NCI-H2029 (cell line): ENCODE data around the gene NR3C1.
A peak's percentile ranks its signal among the peaks of the same experiment; 100 is the strongest.

Experiments
- DNase-seq: peaks from one replicate; lab custom pipeline; 2025; lab: John Stamatoyannopoulos, UW

The NR3C1 gene

DNA sequence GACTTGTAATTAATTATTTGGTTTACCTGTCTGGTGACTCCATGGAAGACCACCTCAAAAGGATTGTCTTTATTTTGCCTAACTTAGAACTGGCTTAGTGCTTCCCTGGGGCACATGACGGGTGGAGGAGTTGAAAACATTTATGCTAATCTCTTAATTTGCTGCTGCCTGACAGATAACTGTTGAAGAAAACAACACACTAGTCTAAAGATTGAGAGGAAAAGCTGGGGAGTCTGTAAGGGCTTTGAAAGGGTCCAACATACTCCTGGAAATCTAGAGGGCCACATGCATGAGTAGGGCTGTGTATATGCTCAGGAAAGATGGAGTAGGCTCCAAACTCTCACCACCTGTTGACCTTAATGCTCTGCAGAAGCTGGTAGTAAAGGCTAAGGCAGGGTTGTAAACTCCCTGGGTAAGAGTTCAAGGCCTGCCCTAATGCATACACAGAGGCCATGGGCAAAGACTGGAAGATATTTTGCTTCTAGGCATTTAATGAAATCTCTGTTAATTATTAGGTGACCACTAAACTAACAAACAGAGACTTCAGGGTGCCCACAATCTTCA, 40.7 kb downstream of the NR3C1 start:
- no peak for DNase-seq

DNA sequence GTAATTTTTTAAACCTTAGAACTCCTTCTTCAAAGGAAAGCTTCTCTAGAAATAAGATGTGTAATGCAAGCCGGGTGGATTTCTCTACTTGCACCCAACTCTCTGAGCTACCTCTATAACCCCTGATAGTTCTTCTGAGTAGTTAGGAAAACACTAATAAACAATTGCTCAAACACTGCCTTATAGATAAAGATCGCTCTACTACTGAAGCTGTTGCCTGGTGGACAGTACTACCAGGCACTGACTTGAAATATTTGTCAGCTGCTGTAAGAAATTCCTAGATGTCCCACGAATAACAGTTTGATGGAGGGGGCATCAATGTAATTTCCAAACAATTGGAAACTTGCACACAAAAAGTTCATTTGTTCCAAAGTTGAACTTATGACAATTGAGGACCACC, 42.0 kb downstream of the NR3C1 start:
- DNase-seq: no peak

DNA sequence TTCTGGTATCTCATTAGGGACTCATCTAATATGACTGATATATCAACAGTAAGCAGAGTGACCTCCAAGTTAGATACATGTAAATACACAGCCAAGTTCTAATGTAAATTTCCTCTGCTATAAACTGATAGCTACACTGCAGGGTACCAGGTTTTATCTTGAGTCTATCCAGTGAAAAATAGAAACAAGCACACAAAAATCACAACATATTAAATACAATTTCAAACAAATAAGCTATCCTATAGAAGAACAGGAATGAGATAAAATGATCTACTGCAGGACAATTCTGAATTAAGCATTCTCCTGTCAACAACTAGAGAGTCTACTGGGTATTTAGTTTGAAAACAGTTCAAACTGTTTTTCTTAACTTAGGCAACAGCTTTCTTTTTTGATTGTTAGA, 42.7 kb downstream of the NR3C1 start:
- no peak for DNase-seq

DNA sequence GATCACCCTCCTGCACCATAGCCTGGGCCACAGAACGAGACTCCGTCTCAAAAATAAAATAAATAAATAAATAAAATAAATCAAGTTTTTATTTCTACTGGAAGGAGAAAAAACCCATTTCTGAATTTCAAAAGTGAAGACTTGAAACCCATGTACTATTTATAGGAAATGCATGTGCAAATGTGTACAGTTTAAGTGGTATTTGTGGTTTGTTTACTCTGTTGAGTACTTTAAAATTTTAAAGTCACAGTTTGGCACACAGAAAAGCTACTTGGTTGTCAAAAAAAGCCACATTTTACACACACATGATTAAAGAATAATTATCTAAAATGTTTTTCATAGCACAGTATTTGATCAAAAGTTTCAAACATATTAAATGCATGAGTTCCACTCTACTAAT, 43.6 kb downstream of the NR3C1 start:
- no peak for DNase-seq

DNA sequence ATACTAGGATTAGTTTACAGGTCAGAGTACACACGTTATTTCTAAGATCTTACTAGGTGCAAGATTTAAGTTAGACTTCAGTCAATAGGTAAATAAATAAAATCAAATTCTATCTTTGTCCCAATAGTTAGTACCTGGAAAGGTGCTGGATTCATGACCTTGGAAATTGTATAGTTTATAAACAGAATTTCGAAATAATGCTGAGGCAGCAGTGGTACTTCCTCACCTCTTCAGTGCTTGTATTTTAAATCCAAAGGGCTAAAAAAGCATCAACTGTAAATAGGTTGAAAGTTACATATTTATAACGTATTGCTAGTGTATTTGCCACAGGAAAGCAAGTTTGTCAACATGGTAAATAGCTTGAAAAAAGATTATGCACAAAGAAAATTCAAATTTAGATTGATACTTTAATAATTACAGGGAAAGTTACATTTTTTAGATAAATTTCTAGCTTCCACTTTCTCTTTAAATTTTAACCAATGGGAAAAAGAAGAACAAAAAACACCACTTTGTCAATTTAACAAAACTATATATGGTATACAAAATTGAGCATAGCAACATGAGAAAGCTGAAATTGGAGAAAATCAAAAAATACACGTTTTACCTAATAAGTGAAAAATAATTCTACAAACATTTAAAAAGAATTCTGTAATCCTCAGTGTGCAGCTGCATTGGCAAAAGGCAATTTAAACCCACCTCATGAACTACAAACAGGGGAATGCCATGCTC, 46.5 kb downstream of the NR3C1 start:
- DNase-seq: no peak

DNA sequence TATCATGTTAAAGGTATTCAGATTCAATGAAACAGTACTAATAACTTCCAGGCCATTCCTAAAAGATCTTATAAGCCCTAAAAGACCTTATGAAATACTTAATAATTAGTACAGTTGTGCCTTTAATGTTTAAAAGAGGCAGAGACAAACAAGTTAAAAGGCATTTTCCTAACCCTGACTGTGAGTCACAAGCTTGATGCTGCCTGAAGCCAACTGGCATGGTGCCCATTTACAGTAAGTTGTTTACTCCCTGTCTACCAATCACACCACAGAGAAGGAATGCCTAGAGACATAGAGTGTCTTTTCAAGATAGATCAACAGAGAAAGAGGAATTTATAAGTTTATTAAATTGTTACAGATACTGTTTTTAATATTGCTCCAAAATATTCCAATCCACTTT, 47.8 kb downstream of the NR3C1 start:
- peak; percentile 72 for DNase-seq

DNA sequence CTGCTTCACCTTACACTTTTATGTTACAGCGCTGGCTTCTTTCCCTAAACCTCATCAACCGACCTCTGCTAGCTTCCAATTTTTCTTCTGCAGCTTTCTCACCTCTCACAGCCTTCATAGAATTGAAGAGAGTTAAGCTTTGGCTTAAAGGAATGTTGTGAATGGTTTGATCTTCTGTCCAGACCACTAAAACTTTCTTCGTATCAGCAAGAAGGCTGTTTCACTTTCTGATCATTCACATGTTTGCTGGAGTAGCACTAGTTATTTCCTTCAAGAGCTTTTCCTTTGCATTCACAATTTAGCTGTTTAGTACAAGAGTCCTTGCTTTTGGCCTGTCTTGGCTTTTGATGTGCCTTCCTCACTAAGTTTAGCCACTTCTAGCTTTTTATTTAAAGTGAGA, 49.5 kb downstream of the NR3C1 start:
- no peak for DNase-seq

DNA sequence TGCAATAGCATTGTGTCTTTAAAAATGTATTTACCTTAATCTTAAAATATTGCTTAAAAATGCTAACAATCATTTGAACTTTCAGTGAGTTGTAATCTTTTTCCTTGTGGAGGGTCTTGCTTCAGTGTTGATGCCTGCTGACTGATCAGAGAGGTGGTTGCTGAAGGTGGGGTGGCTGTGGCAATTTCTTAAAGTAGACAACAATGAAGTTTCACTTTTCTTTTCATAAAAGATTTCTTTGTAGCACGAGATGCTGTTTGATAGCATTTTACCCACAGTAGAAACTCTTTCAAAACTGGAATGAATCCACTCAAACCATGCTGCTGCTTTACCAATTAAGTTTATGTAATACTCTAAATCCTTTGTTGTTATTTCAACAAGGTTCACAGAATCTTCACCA, 50.8 kb downstream of the NR3C1 start:
- no peak for DNase-seq

DNA sequence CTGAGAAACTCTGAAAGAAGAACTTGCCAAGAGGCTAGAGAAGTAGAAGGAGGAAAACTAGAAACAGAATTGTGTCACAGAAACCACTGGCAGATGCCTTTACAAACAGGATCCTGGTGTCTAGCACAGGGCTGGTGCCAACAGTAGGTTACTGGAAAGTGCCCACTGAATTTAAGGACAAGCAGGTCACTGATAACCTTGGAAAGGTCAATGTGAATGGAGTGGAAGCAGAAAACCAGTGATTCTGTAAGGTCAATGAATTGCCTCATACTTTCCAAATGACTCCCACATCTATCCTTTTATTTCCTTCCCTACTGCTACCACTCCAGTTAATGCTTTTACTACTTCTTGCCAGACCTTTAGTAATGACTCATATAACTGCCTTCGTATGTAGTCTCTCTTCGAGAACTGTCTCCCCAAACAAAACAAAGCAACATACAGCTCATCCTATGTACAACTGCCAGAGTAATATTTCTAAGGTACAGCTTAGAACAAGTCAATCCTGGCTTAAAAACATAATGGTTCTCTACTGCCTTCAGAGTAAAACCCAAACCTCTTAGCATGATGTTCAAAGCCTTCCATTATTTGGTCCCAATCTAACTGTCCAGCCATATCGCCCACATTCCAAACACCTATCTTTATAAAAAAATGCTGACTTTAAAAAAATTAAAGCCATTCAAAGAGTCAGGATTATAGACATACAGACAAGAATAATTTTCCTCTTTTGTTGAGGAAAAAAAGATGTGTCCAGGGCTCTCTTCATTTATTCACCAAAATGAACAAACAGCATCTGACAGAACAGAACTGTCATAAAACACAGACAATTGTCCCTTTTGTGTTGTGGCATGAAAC, 52.5 kb downstream of the NR3C1 start:
- DNase-seq: no peak

DNA sequence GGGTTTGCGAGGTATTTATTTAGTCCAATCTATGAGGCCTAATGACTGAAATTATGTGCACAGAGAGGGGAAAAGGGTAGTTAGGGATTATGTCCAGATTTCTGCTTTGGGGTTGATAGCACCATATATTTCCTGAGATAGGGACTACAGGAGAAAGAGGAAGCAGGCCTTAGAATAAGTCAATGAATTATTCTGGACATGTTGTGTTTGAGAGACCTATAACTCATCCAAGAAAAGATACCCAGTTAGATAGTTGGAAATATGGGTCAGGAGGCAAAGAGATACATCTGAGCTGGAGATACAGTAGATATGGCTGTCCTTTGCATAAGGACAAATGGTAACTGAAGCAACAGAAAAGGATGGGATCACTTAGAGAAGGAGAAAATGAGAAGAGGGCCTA, 53.1 kb downstream of the NR3C1 start:
- DNase-seq: no peak

DNA sequence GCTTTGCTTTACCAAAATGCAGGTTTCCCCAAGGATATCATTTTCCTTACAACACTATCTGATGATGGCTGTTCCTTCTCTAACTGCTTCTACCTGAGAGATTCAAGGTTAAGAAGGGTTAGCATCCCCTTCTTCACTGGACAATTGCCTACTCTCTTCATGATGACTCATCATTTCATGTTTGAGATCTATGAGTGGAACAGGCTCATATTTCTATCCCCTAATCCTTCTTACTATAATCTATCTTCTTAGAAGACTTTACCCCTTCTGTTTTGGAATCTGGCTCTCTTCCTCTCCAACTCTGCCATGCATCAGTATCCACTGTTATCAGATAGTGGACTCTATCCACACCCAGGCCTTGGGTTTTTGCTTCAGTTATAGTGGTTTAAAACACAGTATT, 54.3 kb downstream of the NR3C1 start:
- no peak for DNase-seq

DNA sequence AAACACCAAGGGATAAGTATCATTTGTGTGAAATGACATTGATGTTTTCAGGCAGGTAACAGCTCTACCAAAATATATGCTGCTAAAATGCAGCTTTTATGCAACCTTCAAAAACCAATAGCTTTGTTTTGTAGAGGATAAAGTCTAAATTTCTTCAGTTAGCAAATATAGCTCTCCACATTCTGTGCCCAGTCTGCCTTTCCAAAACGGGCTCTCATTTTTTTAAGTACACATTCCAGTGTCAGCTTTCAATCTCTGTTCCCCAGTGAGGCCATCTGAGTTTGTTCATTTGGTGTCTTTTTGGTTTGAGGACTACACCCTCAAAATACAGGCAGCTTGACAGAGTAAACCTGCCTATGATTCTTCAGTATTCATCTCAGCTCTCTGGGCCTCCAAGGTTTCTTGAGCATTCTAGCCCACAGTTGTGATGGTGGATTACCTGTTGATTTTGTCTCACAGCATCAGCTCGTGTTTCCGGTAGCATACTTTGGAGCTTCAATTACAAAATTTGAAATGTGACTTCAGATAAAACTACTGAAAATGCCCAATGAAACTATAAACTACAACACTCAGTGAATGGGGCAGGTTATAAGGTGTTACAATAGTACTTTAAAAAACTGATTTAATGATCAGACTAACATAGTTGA, 55.7 kb downstream of the NR3C1 start:
- DNase-seq: no peak

DNA sequence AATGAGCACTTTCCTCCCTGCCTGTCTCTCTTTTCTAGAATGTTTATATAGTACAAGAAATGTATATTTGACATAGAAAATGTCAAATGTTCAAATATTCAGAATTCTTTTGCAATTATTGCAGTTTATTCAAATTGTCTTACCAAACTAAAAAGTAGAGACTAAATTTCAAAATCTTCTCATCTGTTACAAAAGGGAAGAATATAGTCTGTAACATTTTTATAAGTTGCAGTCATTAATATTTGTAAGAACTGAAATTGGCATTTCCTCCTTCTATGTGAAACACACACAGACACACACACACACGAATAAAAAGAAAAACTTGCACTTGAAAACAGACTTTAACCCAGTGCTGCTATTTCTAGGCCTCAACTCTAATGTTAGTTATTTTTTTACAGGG, 56.4 kb downstream of the NR3C1 start:
- DNase-seq: no peak

DNA sequence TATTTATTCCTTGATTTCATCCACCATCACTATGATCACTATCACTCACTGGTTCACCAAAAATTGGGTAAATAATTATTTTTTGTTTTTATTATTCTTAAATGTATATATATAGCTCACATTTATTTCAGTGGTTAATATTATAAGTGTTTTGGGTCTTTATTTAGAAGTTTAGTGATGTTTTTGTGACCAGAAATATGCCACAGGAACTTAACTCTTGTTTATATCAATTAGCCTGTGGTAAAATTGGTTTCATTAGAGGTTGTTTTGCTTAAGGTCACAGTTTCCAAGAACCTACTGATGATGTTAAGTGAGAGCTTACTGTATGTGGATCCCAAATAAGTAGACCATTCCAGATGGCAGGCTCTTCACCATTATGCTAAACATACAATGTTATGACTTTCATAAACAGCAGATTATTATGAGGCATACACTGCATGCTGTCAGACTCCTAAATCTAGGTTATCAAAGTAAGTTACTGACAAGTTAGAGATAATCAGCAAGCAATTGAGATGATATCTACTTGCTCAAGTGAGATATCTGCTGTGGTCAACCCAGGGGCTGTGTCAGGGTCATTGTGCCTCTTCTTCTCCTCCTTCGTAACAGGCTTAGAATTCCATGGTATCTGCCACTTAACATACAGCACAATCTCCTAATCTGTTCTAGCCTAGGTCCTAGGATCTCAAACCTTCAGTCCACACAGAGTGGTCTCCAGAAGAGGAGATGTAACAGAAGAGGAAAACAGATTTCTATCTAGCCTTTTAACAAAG, 57.6 kb downstream of the NR3C1 start:
- no peak for DNase-seq

DNA sequence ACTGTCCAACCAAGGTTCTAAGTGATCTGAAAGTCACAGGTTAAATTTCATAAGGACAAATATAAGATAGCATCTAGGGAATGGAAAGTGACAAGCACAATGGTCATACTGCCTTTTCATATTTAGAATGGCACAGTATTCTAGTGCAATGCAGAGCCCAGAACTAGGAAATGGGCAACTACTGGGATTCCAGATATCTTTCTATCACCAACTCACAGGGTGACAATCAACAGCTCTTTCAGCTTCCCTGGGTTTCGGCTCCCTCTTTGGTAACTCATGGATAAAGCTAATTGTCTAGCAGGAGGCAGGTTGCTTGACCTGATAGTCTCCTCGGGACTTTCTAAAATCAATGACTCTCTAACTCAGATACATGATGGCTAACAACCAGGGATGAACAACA, 60.4 kb downstream of the NR3C1 start:
- no peak for DNase-seq

DNA sequence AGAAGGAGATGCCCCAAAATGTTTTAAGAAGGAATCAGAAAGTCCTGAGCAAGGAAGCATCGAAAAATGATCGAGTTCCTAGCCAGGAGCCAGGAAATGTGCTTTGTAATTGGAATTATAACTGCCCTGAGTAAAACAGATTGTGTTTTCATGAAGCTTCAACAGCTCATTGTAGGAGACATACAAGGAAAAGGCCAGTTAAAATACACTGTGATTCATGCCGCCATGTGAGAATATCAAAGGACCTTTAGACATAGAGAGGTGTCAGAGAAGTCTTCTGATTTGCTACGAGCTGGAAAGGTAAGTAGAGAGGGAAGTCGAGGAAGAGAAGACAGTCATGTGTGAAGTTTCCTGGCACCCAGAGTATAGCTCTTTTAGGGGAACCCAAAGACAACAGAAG, 60.9 kb downstream of the NR3C1 start:
- DNase-seq: no peak

DNA sequence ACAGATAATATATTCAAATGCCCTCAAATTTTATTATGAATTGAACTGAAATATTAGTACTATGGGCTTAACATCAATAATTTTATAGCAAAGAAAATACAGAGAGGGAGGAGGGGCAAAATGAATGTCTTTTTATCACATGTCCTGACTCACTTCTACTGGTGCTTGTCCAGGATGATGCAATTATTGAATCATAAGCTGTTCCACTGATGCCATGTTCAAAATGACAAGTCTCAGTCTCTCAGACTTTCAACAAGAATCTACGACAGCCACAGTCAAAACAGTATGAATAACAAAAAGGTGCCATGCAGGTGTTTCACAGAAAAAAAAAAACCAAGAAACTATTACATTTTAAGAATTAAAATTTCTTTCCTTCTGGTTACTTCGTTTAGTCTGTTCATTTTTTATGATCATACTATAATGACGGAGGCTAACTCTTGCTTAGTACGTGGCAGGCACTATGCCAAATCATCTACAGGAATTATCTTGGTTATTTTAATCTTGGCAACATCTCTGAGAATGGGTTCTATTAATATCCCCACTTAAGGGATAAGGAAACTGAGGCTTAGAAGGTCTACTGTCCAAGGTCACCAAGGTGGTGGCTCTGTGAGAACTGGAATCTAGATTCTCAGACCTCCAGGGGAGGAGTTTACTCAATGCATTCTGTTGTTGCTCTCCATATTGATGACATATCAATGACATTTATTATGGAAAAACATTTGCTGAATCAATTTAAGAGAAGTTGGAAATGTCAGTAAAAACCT, 61.5 kb downstream of the NR3C1 start:
- no peak for DNase-seq

DNA sequence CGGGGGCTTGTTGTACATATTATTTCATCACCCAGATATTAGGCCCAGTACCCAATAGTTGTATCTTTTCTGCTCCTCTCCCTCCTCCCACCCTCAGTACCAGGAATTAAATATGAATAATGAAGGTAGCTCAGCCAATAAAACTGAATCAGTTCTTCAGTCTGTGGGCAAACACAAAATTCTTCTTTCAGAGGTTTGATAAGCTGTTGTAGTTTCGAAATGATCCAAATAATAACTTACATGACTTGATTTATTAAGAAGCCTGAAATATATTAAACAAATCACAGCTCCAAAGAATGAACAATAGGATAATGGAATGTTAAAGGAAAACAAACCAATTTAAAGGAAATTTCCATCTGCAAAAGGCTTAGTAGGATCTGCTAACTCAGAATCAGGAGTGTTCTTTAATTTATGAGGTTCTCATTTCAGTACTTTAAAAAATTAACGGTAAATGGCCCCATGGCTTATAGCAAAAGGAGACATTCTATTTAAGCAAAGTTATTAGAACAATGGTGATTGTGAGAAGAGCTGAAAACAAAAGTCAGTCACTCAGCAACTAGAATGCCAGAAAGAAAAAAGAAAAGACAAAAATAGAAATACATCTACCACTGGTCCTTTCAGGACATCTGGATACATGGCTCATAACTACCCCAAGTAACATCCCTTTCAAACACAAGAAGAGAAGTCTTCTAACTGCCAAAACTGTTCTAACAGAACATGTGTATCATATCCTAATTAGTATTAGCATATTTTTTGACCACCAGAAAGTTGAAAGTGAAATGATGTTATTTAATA, 62.4 kb downstream of the NR3C1 start:
- DNase-seq: no peak

DNA sequence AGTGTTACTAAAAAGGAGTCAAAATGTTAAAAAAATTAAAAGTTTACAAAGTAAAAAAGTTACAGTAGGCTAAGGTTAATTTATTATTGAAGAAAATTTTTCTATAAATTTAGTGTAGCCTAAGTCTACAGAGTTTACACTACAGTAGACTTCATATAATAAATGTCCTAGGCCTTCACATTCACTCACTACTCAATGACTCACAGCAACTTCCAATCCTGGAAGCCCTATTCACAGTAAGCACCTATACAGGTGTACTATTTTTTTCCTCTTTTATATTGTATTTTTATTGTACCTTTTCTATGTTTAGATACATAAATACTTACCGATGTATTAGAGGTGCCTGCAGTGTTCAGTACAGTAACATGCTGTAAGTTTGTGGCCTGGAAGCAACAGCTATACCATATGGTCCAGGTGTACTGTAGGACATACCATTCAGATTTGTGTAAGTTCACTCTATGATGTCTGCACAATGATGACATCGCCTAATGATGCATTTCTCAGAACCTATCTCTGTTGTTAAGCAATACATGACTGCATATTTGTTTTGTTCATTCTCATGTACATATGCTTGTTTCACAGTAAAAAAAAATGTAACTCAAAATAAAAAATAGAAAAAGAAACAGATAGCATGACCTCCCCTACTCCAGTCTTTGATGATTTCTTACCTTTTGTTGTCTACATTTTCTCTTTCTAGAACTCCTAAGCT, 64.7 kb downstream of the NR3C1 start:
- DNase-seq: no peak

DNA sequence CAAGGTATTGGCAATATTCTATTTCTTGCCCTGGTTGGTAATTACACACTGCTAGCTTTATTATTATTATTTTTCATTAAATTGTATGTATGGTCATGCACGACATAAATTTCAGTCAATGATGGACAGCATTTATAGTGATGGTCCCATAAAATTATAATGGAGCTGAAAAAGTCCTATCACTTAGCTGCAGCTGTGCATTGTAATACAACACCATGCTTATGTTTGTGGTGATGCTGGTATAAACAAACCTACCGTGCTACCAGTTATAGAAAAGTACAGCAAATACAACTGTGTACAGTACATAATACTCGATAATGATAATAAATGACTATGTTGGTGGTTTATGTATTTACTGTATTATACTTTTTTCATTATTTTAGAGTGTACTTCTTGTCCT, 65.5 kb downstream of the NR3C1 start:
- DNase-seq: no peak
